AG09319 (cell line): ENCODE data around the gene EFCAB6.
A peak's percentile ranks its signal among the peaks of the same experiment; 100 is the strongest.

Experiments
- DNase-seq: peaks from one replicate; pipeline ENCODE4 v3.0.0-alpha.2; 2010; ENCODE audit warnings: low read depth; ENCODE audit errors: extremely low read depth
- CTCF ChIP-seq: IDR thresholded peaks from 2 replicates; pipeline ENCODE4 v1.5.1; 2011; ENCODE audit warnings: low read depth, mild to moderate bottlenecking, inconsistent platforms, low read length, moderate library complexity

EFCAB6 gene

GRCh38 chr22:43851058-43851978, 39.2 kb upstream of the EFCAB6 start:
- no peak for DNase-seq

GRCh38 chr22:43850529-43850928, 38.4 kb upstream of the EFCAB6 start:
- no peak for DNase-seq
- no peak for TF ChIP-seq CTCF

More at GRCh38 chr22:43851058-43851978, 39.2 kb upstream of the EFCAB6 start:
- no peak for TF ChIP-seq CTCF

- no peak for DNase-seq
- no peak for TF ChIP-seq CTCF
Observed at GRCh38 chr22:43849731-43850130, 37.6 kb upstream of the EFCAB6 start.

- no peak for DNase-seq
- TF ChIP-seq CTCF, result peak; percentile 41
Observed at GRCh38 chr22:43848366-43849171, 36.5 kb upstream of the EFCAB6 start.

GRCh38 chr22:43847376-43848289, 35.5 kb upstream of the EFCAB6 start:
- no peak for TF ChIP-seq CTCF
- DNase-seq, result no peak

- no peak for TF ChIP-seq CTCF
- DNase-seq, result no peak
Observed at GRCh38 chr22:43846966-43847365, 34.9 kb upstream of the EFCAB6 start.
